GM18505 (cell line): Measurements from ENCODE around the gene ZNF845.
"Not testable (repeated sequence)": the region's sequence is repeated elsewhere in the genome, so short reads cannot be mapped to it uniquely, and the experiment has no call there.

Experiments used
- ATAC-seq: cut with Tn5 transposase; IDR thresholded peaks from one replicate; pipeline ENCODE4 v1.9.1; 2021; ENCODE audit not compliant: unreplicated experiment
- POLR2A ChIP-seq: IDR thresholded peaks from 4 replicates; pipeline ENCODE4 v1.6.1; 2011; ENCODE audit warnings: borderline replicate concordance; ENCODE audit not compliant: insufficient read depth, insufficient read length; ENCODE audit errors: extremely low read depth

The ZNF845 gene

DNA sequence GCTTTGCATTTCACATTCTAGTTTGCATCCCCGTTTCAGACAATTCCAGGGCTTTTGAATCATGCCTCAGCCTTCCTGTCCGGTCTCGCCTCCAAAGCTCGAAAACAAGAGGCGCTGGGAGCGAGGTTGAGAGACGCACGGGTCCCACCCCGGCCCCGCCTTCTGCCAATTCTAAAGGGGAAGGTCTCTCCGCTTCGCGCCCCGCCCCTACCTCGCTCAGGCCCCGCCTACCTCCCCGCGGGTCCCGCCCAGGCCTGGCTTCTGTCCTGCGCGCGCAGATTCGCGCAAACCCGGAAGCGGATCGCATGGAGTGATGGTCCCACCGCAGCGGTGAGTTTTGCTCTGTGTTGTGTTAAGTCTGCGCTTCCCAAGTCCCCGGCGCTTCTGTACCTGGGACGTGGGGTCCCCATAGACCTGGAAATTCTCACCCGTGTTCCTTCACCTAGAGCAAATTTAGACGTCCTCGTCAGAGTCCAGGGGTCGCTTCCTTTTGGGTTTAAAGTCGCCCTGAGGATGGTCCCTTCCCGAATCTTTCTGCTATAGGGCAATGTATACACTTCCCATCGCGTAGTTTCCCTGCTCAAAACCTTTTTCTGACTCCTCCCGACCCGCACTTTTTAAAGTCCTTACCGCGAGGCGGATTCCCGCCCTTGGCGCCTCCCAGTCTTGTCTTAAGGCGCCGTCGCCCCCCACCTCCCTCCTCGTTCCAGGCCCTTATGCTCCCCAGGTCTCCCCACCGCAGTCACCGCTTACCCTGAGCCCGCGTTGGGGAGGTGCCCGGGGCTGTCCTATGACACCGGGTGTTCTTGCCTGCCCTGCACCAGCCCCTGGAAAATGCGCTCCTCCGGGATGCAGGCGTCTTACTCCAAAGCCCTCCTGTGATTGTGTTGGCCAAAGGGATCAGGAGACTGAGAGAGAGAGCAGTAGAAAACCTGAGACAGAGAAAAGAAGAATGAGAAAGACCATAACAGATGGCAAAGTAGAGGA, at the start of gene ZNF845:
TSS of gene ZNF845 (plus strand) at position 287 of the 987 bp plus-strand sequence. CDS start 7,559 bp downstream, outside the sequence.
- peak; percentile 98 for ATAC-seq
- TF ChIP-seq POLR2A, result peak; percentile 86

- ATAC-seq, result no peak
- TF ChIP-seq POLR2A, result no peak
Measured at GRCh38 chr19:53285087-53285486, 48.5 kb upstream of the ZNF845 start.

DNA sequence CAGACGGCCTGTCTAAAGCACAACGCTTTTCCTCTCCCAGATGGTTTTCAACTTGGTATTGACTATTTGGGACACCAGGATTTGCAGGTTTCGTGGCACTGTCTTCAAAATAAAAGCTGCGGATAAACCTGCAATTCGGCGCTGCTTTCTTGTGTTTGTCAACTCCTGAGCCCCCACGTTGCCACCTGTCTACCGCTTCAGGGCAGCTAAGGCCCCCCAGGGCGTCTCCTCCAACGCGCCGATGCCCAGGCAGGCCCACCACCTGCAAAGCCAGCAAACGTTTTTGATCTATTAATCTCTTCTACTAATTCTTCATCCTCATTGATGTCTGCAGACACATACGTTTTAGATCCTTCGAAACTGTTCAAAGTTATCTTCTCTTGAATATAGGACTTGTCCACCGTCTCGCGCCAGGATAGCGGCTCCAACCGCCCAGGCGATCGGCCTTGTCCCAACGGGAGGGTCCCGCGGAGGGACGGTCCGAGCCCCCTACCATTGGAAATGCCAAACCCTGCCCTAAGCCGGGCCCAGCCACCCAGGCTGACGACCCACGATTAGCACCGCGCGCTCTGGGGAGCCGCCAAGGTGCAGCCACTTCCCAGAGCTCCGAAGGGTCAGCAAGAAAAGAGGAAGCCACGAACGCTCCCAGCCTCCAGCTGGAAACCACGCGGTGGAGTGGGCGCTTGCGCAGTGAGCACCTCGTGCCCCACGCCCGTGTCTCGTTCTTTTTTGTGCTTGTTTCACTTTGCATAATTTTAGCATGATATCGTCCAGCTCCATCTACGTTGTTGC, 42.6 kb upstream of the ZNF845 start:
- TF ChIP-seq POLR2A, result no peak
- ATAC-seq, result no peak

- no peak for ATAC-seq
- no peak for TF ChIP-seq POLR2A
Measured at GRCh38 chr19:53294786-53295441, 38.6 kb upstream of the ZNF845 start.

DNA sequence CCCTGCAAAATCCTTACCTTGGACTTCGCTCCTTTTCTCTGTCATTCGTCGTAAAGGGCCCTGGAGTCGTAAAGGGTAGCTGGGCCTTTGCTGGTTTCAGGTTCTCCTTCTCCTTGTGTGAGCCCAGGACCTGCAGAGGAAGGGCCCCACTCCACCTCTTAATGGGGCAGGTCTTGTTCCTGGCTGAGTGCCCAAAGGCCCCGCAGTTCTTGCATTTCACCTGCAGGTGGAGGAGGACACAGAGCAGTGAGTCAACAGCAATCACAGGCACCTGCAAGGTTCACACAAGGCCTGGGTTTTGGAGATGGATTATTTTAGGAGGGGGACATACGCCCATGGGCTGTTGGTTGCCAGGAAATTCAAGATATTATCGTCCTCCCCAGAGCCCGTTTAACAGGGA, 32.2 kb upstream of the ZNF845 start:
- not testable (repeated sequence) for ATAC-seq

DNA sequence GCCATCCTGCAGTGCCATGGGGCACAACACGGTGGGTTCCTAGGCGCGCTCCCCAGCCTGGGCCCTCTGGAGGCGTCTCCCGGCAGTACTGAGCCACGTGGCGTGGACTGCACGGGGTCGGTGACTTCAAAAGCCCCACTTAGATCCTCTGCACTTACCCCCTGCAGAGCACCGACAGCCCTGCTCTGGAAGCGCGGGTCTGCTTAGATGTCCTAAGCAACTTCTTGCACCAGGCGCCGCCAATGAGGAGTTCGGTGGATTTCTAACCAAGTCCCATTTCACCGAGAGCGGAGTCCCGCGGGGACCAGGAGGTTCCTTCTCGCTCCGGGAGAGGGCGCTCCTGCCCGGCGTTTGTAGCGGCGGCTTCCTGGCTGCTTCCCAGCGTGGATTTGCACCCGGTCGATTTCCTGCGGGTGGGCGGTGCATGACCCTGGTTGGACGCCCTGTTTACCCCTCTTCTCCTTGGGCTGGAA, 25.2 kb upstream of the ZNF845 start:
- TF ChIP-seq POLR2A, result no peak
- no peak for ATAC-seq

DNA sequence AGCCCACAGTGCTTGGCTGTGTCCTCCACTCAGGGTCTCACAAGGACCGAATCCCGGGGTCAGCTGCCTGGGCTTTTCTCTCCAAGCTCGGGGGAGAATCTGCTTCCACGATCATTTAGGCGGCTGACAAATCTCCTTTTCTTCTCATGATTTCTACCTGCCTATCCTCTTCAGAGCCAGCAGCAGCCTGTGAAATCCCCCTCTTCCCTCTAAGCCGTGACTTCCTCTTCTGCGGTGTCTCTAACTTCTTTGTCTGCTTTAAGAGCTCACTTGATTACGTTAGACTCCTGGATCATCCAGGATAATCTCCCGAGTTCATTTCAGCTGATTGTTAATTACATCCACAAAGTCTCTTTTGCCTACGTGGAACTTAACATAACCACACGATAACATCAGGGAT, 22.5 kb upstream of the ZNF845 start:
- no peak for ATAC-seq
- no peak for TF ChIP-seq POLR2A

DNA sequence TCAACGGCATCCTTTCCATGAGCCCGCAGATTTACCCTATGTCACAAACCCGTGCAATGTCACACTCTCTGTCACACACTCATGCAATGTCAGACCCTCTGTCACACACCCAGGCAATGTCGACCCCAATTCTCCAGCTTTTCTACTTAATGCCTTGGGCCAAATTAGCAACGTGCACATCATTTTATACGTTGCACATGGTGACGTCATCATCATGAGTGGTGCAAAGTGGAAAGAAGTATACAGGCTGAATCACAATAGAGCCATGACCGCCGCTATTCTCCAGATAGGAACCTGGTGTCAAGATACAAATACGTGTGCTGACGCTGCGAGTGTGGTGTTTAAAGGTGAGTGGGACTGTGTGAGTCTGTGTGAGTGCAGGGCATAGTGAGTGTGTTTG, 21.7 kb upstream of the ZNF845 start:
- ATAC-seq, result no peak
- no peak for TF ChIP-seq POLR2A

- no peak for ATAC-seq
Measured at GRCh38 chr19:53328967-53329366, 4.6 kb upstream of the ZNF845 start.

DNA sequence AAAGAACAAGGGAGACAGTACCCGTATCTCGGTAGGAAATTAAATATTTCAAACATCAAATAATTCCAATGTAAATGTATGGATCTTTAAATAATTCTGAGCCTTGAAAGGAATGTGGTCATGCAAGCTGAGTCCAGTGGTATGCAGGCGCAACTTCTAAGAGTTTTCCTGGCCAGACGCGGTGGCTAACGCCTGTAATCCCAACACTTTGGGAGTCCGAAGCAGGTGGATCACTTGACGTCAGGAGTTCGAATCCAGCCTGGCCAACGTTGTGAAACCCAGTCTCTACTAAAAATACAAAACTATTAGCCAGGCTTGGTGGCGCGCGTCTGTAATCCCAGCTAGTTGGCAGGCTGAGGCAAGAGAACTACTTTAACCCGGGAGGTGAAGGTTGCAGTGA, 1.1 kb upstream of the ZNF845 start:
- TF ChIP-seq POLR2A, result no peak
- ATAC-seq, result no peak

More at GRCh38 chr19:53328967-53329366, 4.6 kb upstream of the ZNF845 start:
- no peak for TF ChIP-seq POLR2A

DNA sequence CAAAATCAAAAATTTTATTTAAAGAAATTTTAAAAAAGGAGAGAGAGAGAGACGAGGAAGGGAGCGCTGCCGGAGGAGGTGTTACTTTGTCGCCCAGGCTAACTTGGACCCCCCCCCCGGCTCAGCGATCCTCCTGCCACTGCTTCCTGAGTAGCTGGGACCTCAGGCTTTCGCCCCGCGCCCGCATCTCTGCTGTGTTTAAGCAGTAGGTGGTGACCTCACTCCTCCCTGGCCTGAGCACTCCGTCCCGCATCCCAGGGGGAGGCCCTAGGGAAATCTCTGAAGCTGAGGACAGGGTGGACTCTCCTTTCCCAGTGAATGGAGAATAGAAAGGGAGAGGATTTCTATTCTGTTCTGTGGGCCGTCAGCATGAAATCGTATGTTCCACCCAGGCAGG, 485 bp upstream of the ZNF845 start:
- TF ChIP-seq POLR2A, result no peak
- peak; percentile 12 for ATAC-seq

- ATAC-seq, result not testable (repeated sequence)
Measured at GRCh38 chr19:53344403-53344802, 10.9 kb downstream of the ZNF845 start.

DNA sequence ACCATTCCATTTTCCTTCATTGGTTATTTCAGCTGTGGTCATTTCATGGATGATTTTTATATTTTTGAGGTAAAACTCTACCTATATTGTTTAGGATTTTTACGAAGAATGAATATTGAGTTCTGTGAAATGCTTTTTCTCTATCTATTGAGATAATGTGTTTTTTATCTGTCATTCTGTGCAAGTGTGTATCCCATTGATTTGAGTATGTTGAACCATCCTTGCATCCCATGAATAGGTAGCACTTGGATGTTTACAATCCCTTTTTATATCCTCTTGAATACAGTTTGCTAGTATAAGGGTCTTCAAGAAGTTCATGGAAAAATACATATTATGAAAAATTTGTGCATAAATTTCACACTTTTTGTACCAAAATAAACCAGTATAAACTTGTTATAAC, 22.2 kb downstream of the ZNF845 start:
- no peak for ATAC-seq
- no peak for TF ChIP-seq POLR2A

DNA sequence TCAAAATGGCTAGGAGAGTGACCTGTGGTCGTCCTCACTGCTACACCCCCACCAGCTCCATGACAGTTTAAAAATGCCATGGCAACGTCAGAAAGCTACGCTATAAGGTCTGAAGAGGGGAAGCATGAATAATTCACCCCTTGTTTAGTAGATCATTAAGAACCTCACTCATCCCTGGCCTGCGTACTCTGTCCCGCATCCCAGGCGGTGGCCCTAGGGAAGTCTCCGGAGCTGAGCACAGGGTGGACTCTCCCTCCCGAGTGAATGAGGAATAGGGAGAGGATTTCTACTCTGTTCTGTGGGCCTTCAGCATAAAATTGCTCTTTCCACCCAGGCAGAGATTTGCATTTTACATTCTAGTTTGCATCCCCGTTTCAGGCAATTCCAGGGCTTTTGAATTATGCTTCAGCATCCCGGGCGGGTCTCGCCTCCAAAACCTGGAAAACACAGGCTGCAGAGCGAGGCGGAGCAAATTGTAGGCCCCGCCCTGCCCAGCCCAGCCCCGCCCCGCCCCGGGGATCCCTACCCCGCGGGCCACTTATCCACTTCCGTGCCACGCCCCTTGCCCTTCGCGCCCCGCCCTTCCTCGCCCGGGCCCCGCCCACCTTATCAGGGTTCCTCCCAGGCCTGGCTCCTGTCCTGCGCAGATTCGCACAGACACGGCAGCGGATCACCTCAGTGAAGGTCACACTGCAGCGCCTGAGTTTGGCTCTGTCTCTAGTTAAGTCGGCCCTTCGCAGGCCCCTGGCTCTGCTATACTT, 24.5 kb downstream of the ZNF845 start:
- no peak for ATAC-seq
- no peak for TF ChIP-seq POLR2A

- ATAC-seq, result not testable (repeated sequence)
Measured at GRCh38 chr19:53360056-53360455, 26.5 kb downstream of the ZNF845 start.
